OCI-LY7 (cell line): ENCODE results near the gene MVB12B. TPM values are rescaled to one million over a fixed set of nuclear protein-coding genes. Genes with fewer than 3 reads are reported as not detected.

Source experiments
- BruUV-seq: library from RNA; stranded (reverse); fragments of 400-500 nt; replicated peaks from 2 replicates; lab custom pipeline; 2021; lab: Mats Ljungman, UMichigan
- CTCF ChIA-PET: fragments of 300-600 bp; sonication (Branson Sonifier 250); formaldehyde crosslinking; loops from one replicate; lab custom pipeline; 2022; ENCODE audit warnings: antibody characterized with exemption; ENCODE audit not compliant: unreplicated experiment; lab: Charles Lee
- POLR2A ChIA-PET: fragments of 300-600 bp; sonication (Branson Sonifier 250); formaldehyde crosslinking; loops from one replicate; lab custom pipeline; 2022; ENCODE audit warnings: antibody characterized with exemption; lab: Charles Lee
- DNase-seq: peaks from one replicate; pipeline ENCODE4 v3.0.0-alpha.2; 2015; ENCODE audit warnings: low spot score
- H2AFZ ChIP-seq: fragments of 200-600 bp; sonication (generic), shearing (Covaris generic); 2 replicates; pipeline ENCODE4 v1.6.1; 2014; ENCODE audit warnings: mild to moderate bottlenecking, antibody characterized with exemption, low read length, moderate library complexity
- H3K27ac ChIP-seq: fragments of 200-600 bp; sonication (generic); 2 replicates; pipeline ENCODE4 v1.5.1; 2014; ENCODE audit warnings: mixed run types, low read depth, mild to moderate bottlenecking, moderate library complexity, low read length, inconsistent platforms; ENCODE audit not compliant: poor library complexity, severe bottlenecking
- H3K36me3 ChIP-seq: fragments of 200-600 bp; sonication (generic); 2 replicates; pipeline ENCODE4 v1.6.1; 2014; ENCODE audit warnings: mild to moderate bottlenecking, antibody characterized with exemption, low read length, moderate library complexity, mixed read lengths; ENCODE audit not compliant: insufficient read depth
- H3K4me1 ChIP-seq: fragments of 200-600 bp; sonication (generic); 2 replicates; pipeline ENCODE4 v1.5.1; 2014; ENCODE audit warnings: mild to moderate bottlenecking, low read length; ENCODE audit not compliant: insufficient read depth, poor library complexity, severe bottlenecking
- H3K4me2 ChIP-seq: fragments of 200-600 bp; sonication (generic); 2 replicates; pipeline ENCODE4 v1.6.1; 2014; ENCODE audit warnings: mild to moderate bottlenecking, low read length
- H3K4me3 ChIP-seq: fragments of 200-600 bp; sonication (generic); 2 replicates; pipeline ENCODE4 v1.5.1; 2014; ENCODE audit warnings: mild to moderate bottlenecking, low read depth, low read length; ENCODE audit not compliant: poor library complexity, severe bottlenecking
- H3K79me2 ChIP-seq: fragments of 200-600 bp; sonication (generic); 2 replicates; pipeline ENCODE4 v1.6.1; 2016; ENCODE audit warnings: low read depth, mild to moderate bottlenecking, low read length, moderate library complexity, mixed read lengths; ENCODE audit not compliant: insufficient read depth
- H3K9me2 ChIP-seq: fragments of 200-600 bp; sonication (generic); 2 replicates; pipeline ENCODE4 v1.6.1; 2016; ENCODE audit warnings: mild to moderate bottlenecking, low read length, mixed read lengths; ENCODE audit not compliant: insufficient read depth
- H3K9me3 ChIP-seq: fragments of 200-600 bp; sonication (generic); 2 replicates; pipeline ENCODE4 v1.6.1; 2014; ENCODE audit warnings: mild to moderate bottlenecking, mixed run types, low read length, mixed read lengths
- H4K20me1 ChIP-seq: fragments of 200-600 bp; sonication (generic); 2 replicates; pipeline ENCODE4 v1.6.1; 2014; ENCODE audit warnings: mild to moderate bottlenecking, antibody characterized with exemption, low read length, moderate library complexity, mixed read lengths; ENCODE audit not compliant: insufficient read depth
- CTCF ChIP-seq: fragments of 200-600 bp; sonication (generic); conservative IDR thresholded peaks from 2 replicates; pipeline ENCODE4 v1.5.1; 2014; ENCODE audit warnings: mild to moderate bottlenecking, antibody characterized with exemption, low read length, moderate library complexity, mixed read lengths
- EZH2phosphoT487 ChIP-seq: fragments of 200-600 bp; sonication (generic); IDR thresholded peaks from 2 replicates; pipeline ENCODE4 v1.6.1; 2018; ENCODE audit warnings: low read depth, borderline replicate concordance, mild to moderate bottlenecking, mixed run types, antibody characterized with exemption, low read length, moderate library complexity, mixed read lengths
- intact Hi-C: fragments of 100-400 bp; cut with micrococcal nuclease; formaldehyde crosslinking; loops from one replicate; pipeline ENCODE4 v1.10.0; 2022; ENCODE audit not compliant: unreplicated experiment
- total RNA-seq, 2 experiments: library from RNA; depleted of rRNA in 1 of 2; stranded (reverse); fragments of >200 nt in 1 of 2; shearing (Covaris generic) in 1 of 2; gene quantifications; 2 replicates each; pipeline ENCODE4 v1.2.3, GENCODE V29; 2014 to 2022

MVB12B gene
- total RNA-seq, 2 experiments from 2014 or later, result 1.3 TPM; not detected in 1

- H3K4me1 ChIP-seq, result no peaks in the 10 kb centered on the region
- H3K9me2 ChIP-seq, result no peaks in the 10 kb centered on the region
- H3K4me2 ChIP-seq, result no peak overlapping the region
- no peak overlapping the region for H2AFZ ChIP-seq
- H3K36me3 ChIP-seq, result no peaks in the 10 kb centered on the region
- H3K79me2 ChIP-seq, result no peaks in the 10 kb centered on the region
- no peaks in the 10 kb centered on the region for H4K20me1 ChIP-seq
- peaks cover 12% of the 10 kb centered on the region for H3K9me3 ChIP-seq
- no peak for DNase-seq
- intact Hi-C loops, result no loop called here
- no peak overlapping the region for H3K4me3 ChIP-seq
- no peak overlapping the region for H3K27ac ChIP-seq
- CTCF ChIA-PET, result no interaction called here
- no TSS peak for BruUV-seq
- POLR2A ChIA-PET, result no interaction called here
- TF ChIP-seq CTCF (no peak), EZH2phosphoT487 (no peak)
Observed at GRCh38 chr9:126320158-126320922, 6.3 kb upstream of the MVB12B start.

- no TSS peak for BruUV-seq
- H3K36me3 ChIP-seq, result no peaks in the 10 kb centered on the region
Observed at GRCh38 chr9:126321742-126322141, 4.9 kb upstream of the MVB12B start.

More at GRCh38 chr9:126321742-126322141, 4.9 kb upstream of the MVB12B start:
- CTCF ChIA-PET, result no interaction called here
- TF ChIP-seq CTCF, result no peak
- TF ChIP-seq EZH2phosphoT487, result no peak
- intact Hi-C loops, result no loop called here
- H3K9me2 ChIP-seq, result no peaks in the 10 kb centered on the region
- H3K4me2 ChIP-seq, result no peak overlapping the region
- no peaks in the 10 kb centered on the region for H4K20me1 ChIP-seq
- no peak overlapping the region for H3K4me3 ChIP-seq
- POLR2A ChIA-PET, result interaction anchor here (1.0 kb wide), 1 partner anchor 19 kb away, joined by 3 read pairs; no protein-coding TSS in a partner anchor
- H3K9me3 ChIP-seq, result peaks cover 13% of the 10 kb centered on the region
- no peak overlapping the region for H3K27ac ChIP-seq
- H3K4me1 ChIP-seq, result no peaks in the 10 kb centered on the region
- no peak for DNase-seq
- H2AFZ ChIP-seq, result no peak overlapping the region
- no peaks in the 10 kb centered on the region for H3K79me2 ChIP-seq
